ENCODE measurements around the gene TRIM61. TPM values are rescaled to one million over a fixed set of nuclear protein-coding genes. Genes with fewer than 3 reads are reported as not detected.
A peak's percentile ranks its signal among the peaks of the same experiment; 100 is the strongest.
"Not testable (repeated sequence)": the region's sequence is repeated elsewhere in the genome, so short reads cannot be mapped to it uniquely, and the experiment has no call there.

The TRIM61 gene
- total RNA-seq, 2 donors from 2014 or later: 0.23 to 1.3 TPM

- no peak overlapping the region for H3K27ac ChIP-seq
- H3K36me3 ChIP-seq: no peaks in the 10 kb centered on the region
- 99% methylated on average over 5 of the region's 5 CpGs for WGBS
- no peak for DNase-seq (ENCODE audit: low spot score)
- H3K27me3 ChIP-seq (replicated peaks; ENCODE audit: insufficient read depth): no peaks in the 10 kb centered on the region
- H3K4me1 ChIP-seq (replicated peaks): no peaks in the 10 kb centered on the region
- intact Hi-C loops (cut with DNase I): no loop called here
- no peak for TF ChIP-seq POLR2A (IDR thresholded peaks at IDR 0.05)
- TF ChIP-seq, protein P1, sequence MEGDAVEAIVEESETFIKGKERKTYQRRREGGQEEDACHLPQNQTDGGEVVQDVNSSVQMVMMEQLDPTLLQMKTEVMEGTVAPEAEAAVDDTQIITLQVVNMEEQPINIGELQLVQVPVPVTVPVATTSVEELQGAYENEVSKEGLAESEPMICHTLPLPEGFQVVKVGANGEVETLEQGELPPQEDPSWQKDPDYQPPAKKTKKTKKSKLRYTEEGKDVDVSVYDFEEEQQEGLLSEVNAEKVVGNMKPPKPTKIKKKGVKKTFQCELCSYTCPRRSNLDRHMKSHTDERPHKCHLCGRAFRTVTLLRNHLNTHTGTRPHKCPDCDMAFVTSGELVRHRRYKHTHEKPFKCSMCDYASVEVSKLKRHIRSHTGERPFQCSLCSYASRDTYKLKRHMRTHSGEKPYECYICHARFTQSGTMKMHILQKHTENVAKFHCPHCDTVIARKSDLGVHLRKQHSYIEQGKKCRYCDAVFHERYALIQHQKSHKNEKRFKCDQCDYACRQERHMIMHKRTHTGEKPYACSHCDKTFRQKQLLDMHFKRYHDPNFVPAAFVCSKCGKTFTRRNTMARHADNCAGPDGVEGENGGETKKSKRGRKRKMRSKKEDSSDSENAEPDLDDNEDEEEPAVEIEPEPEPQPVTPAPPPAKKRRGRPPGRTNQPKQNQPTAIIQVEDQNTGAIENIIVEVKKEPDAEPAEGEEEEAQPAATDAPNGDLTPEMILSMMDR (IDR thresholded peaks at IDR 0.05): no peak
- no peak for TF ChIP-seq POLR2AphosphoS5 (IDR thresholded peaks at IDR 0.05)
- no peaks in the 10 kb centered on the region for H3K9me3 ChIP-seq
- H3K4me3 ChIP-seq: no peak overlapping the region
Measured at GRCh38 chr4:164930647-164931046, 46.8 kb downstream of the TRIM61 start.

GRCh38 chr4:164927101-164927500 is 50.4 kb downstream of the TRIM61 start:
- H3K4me1 ChIP-seq (replicated peaks); H3K36me3 ChIP-seq; H3K27ac ChIP-seq; DNase-seq (ENCODE audit: low spot score); intact Hi-C loops (cut with DNase I); H3K27me3 ChIP-seq (replicated peaks; ENCODE audit: insufficient read depth); H3K9me3 ChIP-seq; H3K4me3 ChIP-seq: not testable (repeated sequence)
- WGBS: 86% methylated on average over 2 of the region's 2 CpGs

GRCh38 chr4:164926301-164926700 is 51.2 kb downstream of the TRIM61 start:
- WGBS: 26% methylated on average over 2 of the region's 2 CpGs
- Histone ChIP-seq H3K4me3 (no peak overlapping the region), H3K9me3 (no peaks in the 10 kb centered on the region), H3K4me1 (replicated peaks) (no peaks in the 10 kb centered on the region), H3K27me3 (replicated peaks; ENCODE audit: insufficient read depth) (no peaks in the 10 kb centered on the region), H3K36me3 (no peaks in the 10 kb centered on the region), H3K27ac (no peak overlapping the region)
- peak; percentile 32 for DNase-seq (ENCODE audit: low spot score)
- TF ChIP-seq, protein P1 (IDR thresholded peaks at IDR 0.05): no peak
- TF ChIP-seq POLR2AphosphoS5 (IDR thresholded peaks at IDR 0.05) (no peak), POLR2A (IDR thresholded peaks at IDR 0.05) (no peak)
- intact Hi-C loops (cut with DNase I): no loop called here

DNA sequence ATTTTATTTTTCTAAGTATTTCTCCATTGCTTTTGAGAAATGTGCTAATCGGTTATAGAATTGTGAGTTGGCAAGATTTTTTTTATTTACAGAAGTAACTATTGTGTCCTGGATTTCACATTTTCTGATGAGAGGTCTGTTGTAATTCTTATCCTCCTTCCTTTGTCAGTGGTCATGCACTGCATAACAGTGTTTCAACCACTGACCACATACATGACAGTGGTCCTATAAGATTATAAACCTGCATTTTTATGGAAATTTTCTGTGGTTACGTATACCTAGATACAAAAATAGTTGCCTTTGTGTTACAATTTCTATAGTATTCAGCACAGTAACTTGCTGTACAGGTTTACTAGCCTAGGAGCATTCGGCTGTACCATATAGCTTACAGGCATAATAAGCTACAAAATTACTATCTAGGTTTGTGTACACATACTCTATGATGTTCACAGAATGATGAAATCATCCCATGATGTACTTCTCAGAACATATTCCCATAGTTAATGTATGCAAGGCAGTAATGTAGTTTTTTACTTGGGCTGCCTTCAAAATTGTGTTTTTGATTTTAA is 52.7 kb downstream of the TRIM61 start:
- no peaks in the 10 kb centered on the region for H3K4me1 ChIP-seq (replicated peaks)
- H3K36me3 ChIP-seq: no peaks in the 10 kb centered on the region
- TF ChIP-seq POLR2AphosphoS5 (IDR thresholded peaks at IDR 0.05): no peak
- TF ChIP-seq, protein P1 (IDR thresholded peaks at IDR 0.05): no peak
- no peak for TF ChIP-seq POLR2A (IDR thresholded peaks at IDR 0.05)
- H3K27me3 ChIP-seq (replicated peaks; ENCODE audit: insufficient read depth): no peaks in the 10 kb centered on the region
- no peak for DNase-seq (ENCODE audit: low spot score)
- WGBS: 73% methylated on average over 3 of the region's 3 CpGs
- H3K9me3 ChIP-seq: no peaks in the 10 kb centered on the region
- no peak overlapping the region for H3K4me3 ChIP-seq
- intact Hi-C loops (cut with DNase I): no loop called here
- no peak overlapping the region for H3K27ac ChIP-seq

- 73% methylated on average over 3 of the region's 3 CpGs for WGBS
- Histone ChIP-seq H3K27me3 (replicated peaks; ENCODE audit: insufficient read depth) (no peaks in the 10 kb centered on the region), H3K27ac (no peak overlapping the region), H3K9me3 (no peaks in the 10 kb centered on the region), H3K4me3 (no peak overlapping the region), H3K36me3 (no peaks in the 10 kb centered on the region), H3K4me1 (replicated peaks) (no peaks in the 10 kb centered on the region)
- no peak for TF ChIP-seq POLR2A (IDR thresholded peaks at IDR 0.05)
- TF ChIP-seq, protein P1 (IDR thresholded peaks at IDR 0.05): no peak
- no peak for TF ChIP-seq POLR2AphosphoS5 (IDR thresholded peaks at IDR 0.05)
- DNase-seq (ENCODE audit: low spot score): no peak
- intact Hi-C loops (cut with DNase I): no loop called here
Measured at GRCh38 chr4:164918956-164919355, 58.5 kb downstream of the TRIM61 start.

Small RNA genes within 50 kb of the gene (small RNA-seq; reads per million reads assigned to genes)
- gene AC106872.12: 0 reads per million in 2 donors

Other genes with a start within 250 kb of the TRIM61 start
- 1 to 10 TPM in 1 of 2 donors, under 1 TPM in 1; 0.96 to 1.8 TPM for gene SMIM31, start 223.5 kb downstream of the TRIM61 start, total RNA-seq
- 10 to 100 TPM in 1 of 2 donors, 1 to 10 TPM in 1; 1.4 to 13.1 TPM for gene APELA, start 100.5 kb downstream of the TRIM61 start, total RNA-seq
- not detected for gene TRIM60, start 54.3 kb upstream of the TRIM61 start, total RNA-seq
- gene TRIM75, start 76.2 kb upstream of the TRIM61 start, total RNA-seq: under 1 TPM in 1 of 2 donors, not detected in 1; 0.40 TPM
- gene TMEM192, start 135.2 kb upstream of the TRIM61 start, total RNA-seq: 10 to 100 TPM; 22.3 to 43.3 TPM
- 10 to 100 TPM; 20.4 to 22.2 TPM for gene KLHL2, start 229.9 kb upstream of the TRIM61 start, total RNA-seq

Measured in prostate gland (tissue), 2 donors.